Measurements from ENCODE around the gene ZNF397.

DNA sequence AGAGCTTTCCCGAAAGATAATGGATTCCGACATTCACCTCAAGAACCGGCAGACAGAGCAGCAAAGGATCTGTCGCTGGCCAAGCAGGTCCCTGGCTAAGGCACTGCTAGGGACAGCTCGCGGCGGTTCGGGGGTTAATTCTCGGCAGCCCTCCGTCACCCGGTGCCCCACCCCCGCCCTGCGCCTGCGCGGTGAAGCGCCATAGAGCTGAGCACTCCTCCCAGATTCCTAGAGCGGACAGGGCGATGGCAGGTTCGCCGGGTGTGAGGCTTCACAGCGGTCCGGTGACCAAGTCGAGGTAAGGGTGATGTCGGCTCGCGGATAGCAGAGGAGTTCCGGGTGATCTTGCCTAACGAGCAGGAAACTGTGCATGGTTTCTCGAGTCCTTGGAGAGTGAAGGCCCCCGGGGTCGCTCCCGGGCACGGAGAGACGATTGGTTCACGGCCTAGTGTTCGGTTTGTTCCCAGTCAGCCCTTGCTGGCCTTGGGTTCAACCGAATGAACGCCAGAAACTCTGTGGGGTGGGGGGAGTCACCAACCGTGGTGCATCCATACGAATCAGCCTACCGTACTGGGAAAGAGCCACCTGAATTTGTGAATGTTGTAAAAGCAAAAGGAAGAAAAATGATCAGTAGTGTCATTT is 49.4 kb downstream of the ZNF397 start, which contains the start of gene ZSCAN30:
- TF ChIP-seq, protein P1, sequence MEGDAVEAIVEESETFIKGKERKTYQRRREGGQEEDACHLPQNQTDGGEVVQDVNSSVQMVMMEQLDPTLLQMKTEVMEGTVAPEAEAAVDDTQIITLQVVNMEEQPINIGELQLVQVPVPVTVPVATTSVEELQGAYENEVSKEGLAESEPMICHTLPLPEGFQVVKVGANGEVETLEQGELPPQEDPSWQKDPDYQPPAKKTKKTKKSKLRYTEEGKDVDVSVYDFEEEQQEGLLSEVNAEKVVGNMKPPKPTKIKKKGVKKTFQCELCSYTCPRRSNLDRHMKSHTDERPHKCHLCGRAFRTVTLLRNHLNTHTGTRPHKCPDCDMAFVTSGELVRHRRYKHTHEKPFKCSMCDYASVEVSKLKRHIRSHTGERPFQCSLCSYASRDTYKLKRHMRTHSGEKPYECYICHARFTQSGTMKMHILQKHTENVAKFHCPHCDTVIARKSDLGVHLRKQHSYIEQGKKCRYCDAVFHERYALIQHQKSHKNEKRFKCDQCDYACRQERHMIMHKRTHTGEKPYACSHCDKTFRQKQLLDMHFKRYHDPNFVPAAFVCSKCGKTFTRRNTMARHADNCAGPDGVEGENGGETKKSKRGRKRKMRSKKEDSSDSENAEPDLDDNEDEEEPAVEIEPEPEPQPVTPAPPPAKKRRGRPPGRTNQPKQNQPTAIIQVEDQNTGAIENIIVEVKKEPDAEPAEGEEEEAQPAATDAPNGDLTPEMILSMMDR (conservative IDR thresholded peaks at IDR 0.05; ENCODE audit: low read length), result no peak
- no peak for TF ChIP-seq EZH2phosphoT487 (IDR thresholded peaks at IDR 0.05; ENCODE audit: borderline replicate concordance)

All from Loucy (cell line).